Ishikawa (cell line): ENCODE results near the gene PATL1.

Experiments
- CEBPB ChIP-seq: IDR thresholded peaks from 2 replicates; pipeline ENCODE4 v1.6.1; 2012
- CREB1 ChIP-seq: IDR thresholded peaks from 2 replicates; pipeline ENCODE4 v1.6.1; 2012; ENCODE audit warnings: low read depth
- EGR1 ChIP-seq: IDR thresholded peaks from 2 replicates; pipeline ENCODE4 v1.6.1; 2012
- EP300 ChIP-seq: IDR thresholded peaks from 2 replicates; pipeline ENCODE4 v1.6.1; 2012; ENCODE audit warnings: borderline replicate concordance
- FOXM1 ChIP-seq: IDR thresholded peaks from 2 replicates; pipeline ENCODE4 v1.6.1; 2012; ENCODE audit warnings: low read depth, borderline replicate concordance
- NFIC ChIP-seq: IDR thresholded peaks from 2 replicates; pipeline ENCODE4 v1.6.1; 2012
- RAD21 ChIP-seq: IDR thresholded peaks from 2 replicates; pipeline ENCODE4 v1.6.1; 2012; ENCODE audit warnings: low read depth
- TAF1 ChIP-seq: IDR thresholded peaks from 2 replicates; pipeline ENCODE4 v1.6.1; 2012; ENCODE audit warnings: low read depth, mild to moderate bottlenecking
- TCF12 ChIP-seq: IDR thresholded peaks from 2 replicates; pipeline ENCODE4 v1.6.1; 2012; ENCODE audit warnings: low read depth
- TEAD4 ChIP-seq: IDR thresholded peaks from 2 replicates; pipeline ENCODE4 v1.6.1; 2012
- YY1 ChIP-seq: IDR thresholded peaks from 2 replicates; pipeline ENCODE4 v1.6.1; 2012; ENCODE audit warnings: low read depth
- ZBTB7A ChIP-seq: IDR thresholded peaks from 2 replicates; pipeline ENCODE4 v1.6.1; 2012; ENCODE audit warnings: low read depth
- TF ChIP-seq, protein P1 (sequence below): IDR thresholded peaks from 2 replicates; pipeline ENCODE4 v1.6.1; 2012; ENCODE audit warnings: low read depth, mild to moderate bottlenecking
- TF ChIP-seq, protein P2 (sequence below): IDR thresholded peaks from 2 replicates; pipeline ENCODE4 v1.6.1; 2012
- TF ChIP-seq, protein P3 (sequence below): IDR thresholded peaks from 2 replicates; pipeline ENCODE4 v1.6.1; 2012

Gene PATL1

DNA sequence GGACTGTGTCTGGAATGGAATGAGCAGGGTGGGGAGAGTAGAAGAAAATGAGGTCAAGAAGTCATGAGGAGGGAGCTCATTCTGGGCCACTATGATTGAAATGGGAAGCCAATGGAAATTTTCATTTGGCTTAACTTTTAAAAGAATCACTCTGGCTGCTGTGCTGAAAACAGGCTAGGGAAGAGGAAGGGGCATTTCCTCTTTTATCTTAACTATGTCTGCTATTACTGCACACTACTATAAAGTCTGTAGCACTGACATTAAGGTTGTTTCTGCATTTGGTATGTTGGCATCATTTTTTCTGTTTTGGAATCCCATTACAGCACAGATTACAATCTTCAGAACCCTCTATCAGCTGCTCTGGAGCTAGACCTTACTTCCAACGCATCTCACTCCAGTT lies 8.2 kb downstream of the PATL1 start:
- TF ChIP-seq ZBTB7A (no peak), EGR1 (no peak), TAF1 (no peak), CREB1 (no peak), NFIC (no peak)
- TF ChIP-seq, protein P1, sequence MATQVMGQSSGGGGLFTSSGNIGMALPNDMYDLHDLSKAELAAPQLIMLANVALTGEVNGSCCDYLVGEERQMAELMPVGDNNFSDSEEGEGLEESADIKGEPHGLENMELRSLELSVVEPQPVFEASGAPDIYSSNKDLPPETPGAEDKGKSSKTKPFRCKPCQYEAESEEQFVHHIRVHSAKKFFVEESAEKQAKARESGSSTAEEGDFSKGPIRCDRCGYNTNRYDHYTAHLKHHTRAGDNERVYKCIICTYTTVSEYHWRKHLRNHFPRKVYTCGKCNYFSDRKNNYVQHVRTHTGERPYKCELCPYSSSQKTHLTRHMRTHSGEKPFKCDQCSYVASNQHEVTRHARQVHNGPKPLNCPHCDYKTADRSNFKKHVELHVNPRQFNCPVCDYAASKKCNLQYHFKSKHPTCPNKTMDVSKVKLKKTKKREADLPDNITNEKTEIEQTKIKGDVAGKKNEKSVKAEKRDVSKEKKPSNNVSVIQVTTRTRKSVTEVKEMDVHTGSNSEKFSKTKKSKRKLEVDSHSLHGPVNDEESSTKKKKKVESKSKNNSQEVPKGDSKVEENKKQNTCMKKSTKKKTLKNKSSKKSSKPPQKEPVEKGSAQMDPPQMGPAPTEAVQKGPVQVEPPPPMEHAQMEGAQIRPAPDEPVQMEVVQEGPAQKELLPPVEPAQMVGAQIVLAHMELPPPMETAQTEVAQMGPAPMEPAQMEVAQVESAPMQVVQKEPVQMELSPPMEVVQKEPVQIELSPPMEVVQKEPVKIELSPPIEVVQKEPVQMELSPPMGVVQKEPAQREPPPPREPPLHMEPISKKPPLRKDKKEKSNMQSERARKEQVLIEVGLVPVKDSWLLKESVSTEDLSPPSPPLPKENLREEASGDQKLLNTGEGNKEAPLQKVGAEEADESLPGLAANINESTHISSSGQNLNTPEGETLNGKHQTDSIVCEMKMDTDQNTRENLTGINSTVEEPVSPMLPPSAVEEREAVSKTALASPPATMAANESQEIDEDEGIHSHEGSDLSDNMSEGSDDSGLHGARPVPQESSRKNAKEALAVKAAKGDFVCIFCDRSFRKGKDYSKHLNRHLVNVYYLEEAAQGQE, result no peak
- TF ChIP-seq, protein P2, sequence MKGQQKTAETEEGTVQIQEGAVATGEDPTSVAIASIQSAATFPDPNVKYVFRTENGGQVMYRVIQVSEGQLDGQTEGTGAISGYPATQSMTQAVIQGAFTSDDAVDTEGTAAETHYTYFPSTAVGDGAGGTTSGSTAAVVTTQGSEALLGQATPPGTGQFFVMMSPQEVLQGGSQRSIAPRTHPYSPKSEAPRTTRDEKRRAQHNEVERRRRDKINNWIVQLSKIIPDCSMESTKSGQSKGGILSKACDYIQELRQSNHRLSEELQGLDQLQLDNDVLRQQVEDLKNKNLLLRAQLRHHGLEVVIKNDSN, result no peak

DNA sequence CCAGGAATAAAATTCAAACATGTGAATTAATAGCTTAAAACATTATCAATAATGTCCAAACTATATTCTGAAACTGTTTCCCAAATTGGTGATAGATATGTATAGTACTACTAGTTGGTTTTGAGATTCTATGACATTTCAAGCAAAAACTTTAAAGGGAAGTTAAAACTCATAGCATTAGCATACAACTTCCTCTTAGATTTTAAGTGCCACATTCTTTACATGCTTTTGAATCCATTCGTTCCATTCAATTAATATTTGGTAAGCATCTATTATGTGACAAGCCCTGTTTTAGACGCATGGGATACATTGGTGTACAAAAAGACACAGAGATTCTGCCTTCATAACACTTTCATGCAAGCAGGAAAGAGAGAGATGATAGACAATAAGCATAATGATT lies 8.9 kb downstream of the PATL1 start:
- TF ChIP-seq TAF1 (no peak), CREB1 (no peak)

DNA sequence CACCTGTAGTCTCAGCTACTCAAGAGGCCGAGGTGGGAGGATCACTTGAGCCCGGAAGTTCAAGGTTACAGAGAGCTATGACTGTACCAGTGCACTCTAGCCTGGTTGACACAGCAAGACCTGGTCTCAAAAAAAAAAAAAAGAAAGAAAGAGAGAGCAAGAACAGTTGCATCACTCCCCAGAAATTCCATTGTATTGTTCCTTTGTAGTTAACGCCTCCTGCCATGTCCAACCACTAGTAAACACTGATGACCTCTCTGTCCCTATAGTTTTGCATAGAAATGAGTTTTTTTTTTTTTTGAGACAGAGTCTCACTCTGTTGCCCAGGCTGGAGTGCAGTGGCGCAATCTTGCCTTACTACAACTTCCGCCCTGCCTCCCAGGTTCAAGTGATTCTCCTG lies 10.8 kb downstream of the PATL1 start:
- peak; percentile 35; the same call in 1 of the 2 replicates for TF ChIP-seq CEBPB
- TF ChIP-seq RAD21, result no peak
- 0 out of 2 replicates have a peak, but pooled peaks have one; percentile 6 for TF ChIP-seq TEAD4

DNA sequence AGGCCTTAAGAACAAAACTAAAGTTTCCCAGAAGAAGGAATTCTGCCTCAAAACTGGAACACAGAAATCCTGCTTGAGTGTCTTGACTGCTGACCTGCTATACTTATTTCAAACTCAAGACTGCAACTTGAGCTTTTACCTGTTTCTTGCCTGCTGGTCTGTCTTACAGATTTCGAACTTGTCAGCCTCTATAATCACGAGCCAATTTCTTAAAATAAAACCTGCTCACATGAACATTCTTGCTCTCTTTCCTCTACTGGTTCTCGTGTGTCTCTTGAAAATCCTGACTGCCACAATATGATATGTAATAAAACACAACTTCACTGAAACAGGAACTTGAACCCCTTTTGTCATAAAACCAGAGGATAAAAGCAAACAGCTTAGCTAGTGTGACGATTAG lies 13.9 kb downstream of the PATL1 start:
- no peak for TF ChIP-seq FOXM1
- TF ChIP-seq, protein P3, sequence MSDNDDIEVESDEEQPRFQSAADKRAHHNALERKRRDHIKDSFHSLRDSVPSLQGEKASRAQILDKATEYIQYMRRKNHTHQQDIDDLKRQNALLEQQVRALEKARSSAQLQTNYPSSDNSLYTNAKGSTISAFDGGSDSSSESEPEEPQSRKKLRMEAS, result no peak
- TF ChIP-seq CEBPB, result no peak
- no peak for TF ChIP-seq YY1
- TF ChIP-seq EGR1, result no peak
- TF ChIP-seq TAF1, result no peak
- TF ChIP-seq NFIC, result no peak
- TF ChIP-seq ZBTB7A, result no peak
- TF ChIP-seq RAD21, result no peak
- TF ChIP-seq EP300, result no peak
- TF ChIP-seq, protein P1, result no peak
- TF ChIP-seq CREB1, result no peak
- no peak for TF ChIP-seq TCF12
- no peak for TF ChIP-seq TEAD4

DNA sequence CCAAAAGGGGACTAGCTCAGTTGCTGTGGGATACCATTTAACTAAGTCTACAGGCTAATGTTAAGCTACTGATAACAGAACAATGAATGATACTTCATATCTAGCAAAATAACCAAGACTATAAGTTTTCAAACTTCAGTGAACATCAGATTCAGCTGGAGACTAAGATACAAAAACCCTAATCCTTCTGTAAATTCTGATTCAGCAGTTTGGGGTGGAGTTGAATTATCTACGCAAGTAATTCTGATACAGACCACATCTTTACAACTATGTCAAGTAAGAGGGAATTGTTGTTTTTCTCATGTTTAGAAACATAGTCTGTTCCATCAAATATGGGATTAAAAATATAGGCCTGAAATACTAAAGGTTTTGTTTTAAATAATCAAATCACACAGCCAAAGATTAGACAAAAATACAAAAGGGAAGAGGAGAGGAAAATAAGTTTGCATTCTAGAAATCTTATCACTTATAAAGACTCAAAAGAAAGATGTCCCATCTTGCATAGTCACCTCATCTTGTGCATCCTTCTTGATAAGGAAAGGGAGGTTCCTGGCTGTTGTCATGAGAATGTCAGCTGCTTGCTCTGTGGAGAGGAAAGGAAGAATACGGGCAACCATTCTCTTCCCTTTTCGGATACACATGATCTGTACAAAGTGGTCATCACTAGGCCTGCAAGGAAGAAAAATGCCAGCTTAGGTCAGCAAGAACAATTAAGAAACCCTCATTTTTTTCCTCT lies 21.4 kb downstream of the PATL1 start:
- no peak for TF ChIP-seq CEBPB
- no peak for TF ChIP-seq RAD21
- TF ChIP-seq, protein P2, result no peak
- TF ChIP-seq EP300, result no peak
- TF ChIP-seq YY1, result no peak
- no peak for TF ChIP-seq CREB1

DNA sequence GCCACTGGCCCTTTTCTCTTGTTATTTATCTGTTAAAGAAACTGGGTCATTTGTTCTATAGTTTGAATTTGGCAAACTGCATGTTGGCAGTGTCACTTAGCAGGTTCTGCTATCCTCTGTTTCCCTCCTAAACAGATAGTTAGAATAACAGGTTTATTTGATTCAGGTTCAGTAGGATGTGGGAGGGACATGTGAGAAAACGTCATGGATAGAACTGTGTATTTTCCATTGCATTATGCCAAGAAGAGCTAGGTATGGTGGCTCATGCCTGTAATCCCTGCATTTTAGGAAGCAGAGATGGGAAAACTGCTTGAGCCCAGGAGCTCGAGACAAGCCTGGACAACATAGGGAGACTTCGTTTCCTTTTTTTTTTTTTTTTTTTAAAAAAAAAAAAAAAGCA lies 24.3 kb downstream of the PATL1 start:
- TF ChIP-seq YY1 (no peak), TCF12 (no peak), EP300 (no peak), CEBPB (no peak), CREB1 (no peak), FOXM1 (no peak), TEAD4 (no peak), RAD21 (no peak), NFIC (no peak), EGR1 (no peak), TAF1 (no peak)
- TF ChIP-seq, protein P2, result no peak
- TF ChIP-seq, protein P1, result no peak
- TF ChIP-seq, protein P3, result no peak
